ENCODE data around the gene B3GAT3. TPM values are rescaled to one million over a fixed set of nuclear protein-coding genes. Genes with fewer than 3 reads are reported as not detected.
"Not testable (repeated sequence)": the region's sequence is repeated elsewhere in the genome, so short reads cannot be mapped to it uniquely, and the experiment has no call there.

Gene B3GAT3
- total RNA-seq, 2 donors from 2014 or later: 27.5 to 30.3 TPM

DNA sequence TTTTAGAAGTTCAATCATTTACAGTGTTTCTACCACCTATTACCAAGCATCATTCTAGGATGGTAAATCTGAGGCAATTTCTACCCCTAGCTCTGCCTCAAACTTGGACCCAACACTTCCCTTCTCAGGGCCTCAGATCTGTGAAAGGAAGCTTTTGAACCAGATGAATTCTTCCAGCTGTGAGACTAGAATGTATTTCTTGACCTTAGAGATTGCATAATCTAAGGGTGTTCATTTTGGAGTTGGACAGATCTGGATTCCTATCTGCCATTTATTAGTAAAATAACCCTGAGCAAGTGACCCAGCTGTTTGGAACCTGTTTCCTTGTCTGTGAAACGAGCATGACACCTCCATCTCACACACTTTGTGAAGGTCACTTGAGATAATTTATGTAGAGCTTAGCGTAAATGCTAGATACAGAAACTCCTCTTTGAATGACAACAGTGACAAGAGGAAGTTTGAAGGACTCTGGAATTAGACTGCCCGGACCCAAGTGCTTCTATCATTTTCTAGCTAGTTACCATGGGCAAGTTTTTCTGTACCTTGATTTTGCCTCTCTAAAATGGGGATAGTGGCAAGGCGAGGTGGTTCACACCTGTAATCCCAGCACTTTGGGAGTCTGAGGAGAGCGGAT lies 35.1 kb upstream of the B3GAT3 start:
- DNase-seq (ENCODE audit: low spot score) (no peak), ATAC-seq (ENCODE audit: insufficient number of reproducible peaks, low FRiP score, low read depth) (no peak)
- no peaks in the 10 kb centered on the region for H3K36me3 ChIP-seq
- H3K27ac ChIP-seq: no peak overlapping the region
- TF ChIP-seq, protein P1, sequence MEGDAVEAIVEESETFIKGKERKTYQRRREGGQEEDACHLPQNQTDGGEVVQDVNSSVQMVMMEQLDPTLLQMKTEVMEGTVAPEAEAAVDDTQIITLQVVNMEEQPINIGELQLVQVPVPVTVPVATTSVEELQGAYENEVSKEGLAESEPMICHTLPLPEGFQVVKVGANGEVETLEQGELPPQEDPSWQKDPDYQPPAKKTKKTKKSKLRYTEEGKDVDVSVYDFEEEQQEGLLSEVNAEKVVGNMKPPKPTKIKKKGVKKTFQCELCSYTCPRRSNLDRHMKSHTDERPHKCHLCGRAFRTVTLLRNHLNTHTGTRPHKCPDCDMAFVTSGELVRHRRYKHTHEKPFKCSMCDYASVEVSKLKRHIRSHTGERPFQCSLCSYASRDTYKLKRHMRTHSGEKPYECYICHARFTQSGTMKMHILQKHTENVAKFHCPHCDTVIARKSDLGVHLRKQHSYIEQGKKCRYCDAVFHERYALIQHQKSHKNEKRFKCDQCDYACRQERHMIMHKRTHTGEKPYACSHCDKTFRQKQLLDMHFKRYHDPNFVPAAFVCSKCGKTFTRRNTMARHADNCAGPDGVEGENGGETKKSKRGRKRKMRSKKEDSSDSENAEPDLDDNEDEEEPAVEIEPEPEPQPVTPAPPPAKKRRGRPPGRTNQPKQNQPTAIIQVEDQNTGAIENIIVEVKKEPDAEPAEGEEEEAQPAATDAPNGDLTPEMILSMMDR (IDR thresholded peaks at IDR 0.05): no peak
- no peaks in the 10 kb centered on the region for H3K9me3 ChIP-seq
- H3K27me3 ChIP-seq (replicated peaks; ENCODE audit: insufficient read depth): no peaks in the 10 kb centered on the region
- peaks cover 5 to 8% of the 10 kb centered on the region in 2 donors for H3K4me1 ChIP-seq (ENCODE audit: control insufficient read depth in 1 of 2, low read depth in 2 of 2)
- no peak overlapping the region for H3K4me3 ChIP-seq

DNA sequence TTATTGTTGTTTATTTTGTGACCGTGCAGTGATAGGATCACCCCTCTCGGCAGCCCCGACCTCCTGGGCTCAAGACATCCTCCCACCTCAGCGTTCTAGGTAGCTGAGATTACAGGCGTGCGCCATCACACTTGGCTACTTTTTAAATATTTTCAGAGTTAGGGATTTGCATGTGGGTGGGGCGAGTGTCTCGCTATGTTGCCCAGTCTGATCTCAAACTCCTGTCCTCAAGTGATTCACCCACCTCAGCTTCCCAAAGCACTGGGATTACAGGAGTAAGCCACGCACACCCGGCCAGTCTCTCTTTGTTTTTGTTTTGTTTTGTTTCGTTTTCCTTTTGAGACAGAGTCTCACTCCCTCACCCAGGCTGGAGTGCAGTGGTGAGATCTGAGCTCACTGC lies 32.5 kb upstream of the B3GAT3 start:
- no peak for ATAC-seq (ENCODE audit: insufficient number of reproducible peaks, low FRiP score, low read depth)
- no peak for DNase-seq (ENCODE audit: low spot score)

DNA sequence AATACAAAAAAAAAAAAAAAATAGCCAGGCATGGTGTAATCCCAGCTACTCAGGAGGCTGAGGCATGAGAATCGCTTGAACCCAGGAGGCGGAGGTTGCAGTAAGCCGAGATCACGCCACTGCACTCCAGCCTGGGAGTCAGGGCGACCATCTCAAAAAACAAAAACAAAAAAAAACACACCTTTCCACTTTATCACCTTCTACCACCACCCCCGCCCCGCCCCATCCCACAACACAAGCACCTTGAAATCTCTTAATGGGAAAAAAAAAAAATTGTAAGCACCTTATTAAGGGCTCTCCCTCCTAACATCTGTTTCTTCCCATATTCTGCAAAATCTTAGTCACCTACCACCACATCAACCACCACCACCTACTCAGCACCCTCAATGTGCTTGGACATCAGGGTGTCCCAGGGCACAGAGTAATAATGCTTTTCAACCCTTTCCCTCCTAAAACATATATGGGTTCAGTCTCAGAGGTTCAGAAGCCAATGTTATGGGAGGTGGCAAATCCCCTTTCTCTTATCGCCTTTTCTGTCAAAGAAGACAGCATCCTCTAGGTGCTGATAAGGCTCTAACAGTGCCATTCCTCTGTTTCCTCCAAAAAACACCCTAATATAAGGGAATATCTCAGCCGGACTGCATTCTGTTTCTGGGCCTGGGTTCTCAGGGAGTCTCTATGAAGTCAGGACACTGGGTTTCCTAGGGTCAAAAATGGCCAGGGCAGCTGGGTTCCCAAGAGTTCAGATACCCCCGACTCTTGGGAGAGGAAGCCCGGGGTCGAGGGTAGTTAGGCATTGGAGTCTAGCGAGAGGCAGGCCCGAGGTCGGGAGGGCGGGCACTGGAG lies 30.6 kb upstream of the B3GAT3 start:
- Histone ChIP-seq H3K4me3 (peak overlapping the region; percentile 85), H3K9me3 (no peaks in the 10 kb centered on the region), H3K27me3 (replicated peaks; ENCODE audit: insufficient read depth) (no peaks in the 10 kb centered on the region), H3K36me3 (peaks cover 14% of the 10 kb centered on the region), H3K4me1 (ENCODE audit: control insufficient read depth in 1 of 2, low read depth in 2 of 2) (peaks cover 10 to 14% of the 10 kb centered on the region in 2 donors), H3K27ac (peak overlapping the region; percentile 85 to 94)
- no peak for DNase-seq (ENCODE audit: low spot score)
- ATAC-seq (ENCODE audit: insufficient number of reproducible peaks, low FRiP score, low read depth): no peak
- TF ChIP-seq, protein P1 (IDR thresholded peaks at IDR 0.05): no peak

More for the DNA sequence above, 32.5 kb upstream of the B3GAT3 start:
- Histone ChIP-seq H3K27ac (no peak overlapping the region), H3K36me3 (peaks cover 5% of the 10 kb centered on the region), H3K9me3 (no peaks in the 10 kb centered on the region), H3K4me3 (no peak overlapping the region), H3K27me3 (replicated peaks; ENCODE audit: insufficient read depth) (no peaks in the 10 kb centered on the region), H3K4me1 (ENCODE audit: control insufficient read depth in 1 of 2, low read depth in 2 of 2) (peaks cover 10 to 14% of the 10 kb centered on the region in 2 donors)
- TF ChIP-seq, protein P1 (IDR thresholded peaks at IDR 0.05): no peak

DNA sequence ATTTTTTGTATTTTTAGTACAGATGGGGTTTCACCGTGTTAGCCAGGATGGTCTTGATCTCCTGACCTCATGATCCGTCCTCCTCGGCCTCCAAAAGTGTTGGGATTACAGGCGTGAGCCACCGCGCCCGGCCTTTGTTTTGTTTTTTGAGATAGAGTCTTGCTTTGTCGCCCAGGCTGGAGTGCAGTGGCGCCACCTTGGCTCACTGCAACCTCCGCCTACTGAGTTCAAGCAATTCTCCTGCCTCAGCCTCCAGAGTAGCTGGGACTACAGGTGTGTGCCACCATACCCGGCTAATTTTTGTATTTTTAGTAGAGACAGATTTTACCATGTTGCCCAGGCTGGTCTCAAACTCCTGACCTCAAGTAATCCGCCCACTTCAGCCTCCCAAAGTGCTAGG lies 28.5 kb upstream of the B3GAT3 start:
- H3K27ac ChIP-seq; H3K27me3 ChIP-seq (replicated peaks; ENCODE audit: insufficient read depth); H3K4me3 ChIP-seq; ATAC-seq (ENCODE audit: insufficient number of reproducible peaks, low FRiP score, low read depth); H3K9me3 ChIP-seq; DNase-seq (ENCODE audit: low spot score): not testable (repeated sequence)
- Histone ChIP-seq H3K36me3 (peaks cover 14% of the 10 kb centered on the region), H3K4me1 (ENCODE audit: control insufficient read depth in 1 of 2, low read depth in 2 of 2) (peaks cover 12 to 26% of the 10 kb centered on the region in 2 donors)

DNA sequence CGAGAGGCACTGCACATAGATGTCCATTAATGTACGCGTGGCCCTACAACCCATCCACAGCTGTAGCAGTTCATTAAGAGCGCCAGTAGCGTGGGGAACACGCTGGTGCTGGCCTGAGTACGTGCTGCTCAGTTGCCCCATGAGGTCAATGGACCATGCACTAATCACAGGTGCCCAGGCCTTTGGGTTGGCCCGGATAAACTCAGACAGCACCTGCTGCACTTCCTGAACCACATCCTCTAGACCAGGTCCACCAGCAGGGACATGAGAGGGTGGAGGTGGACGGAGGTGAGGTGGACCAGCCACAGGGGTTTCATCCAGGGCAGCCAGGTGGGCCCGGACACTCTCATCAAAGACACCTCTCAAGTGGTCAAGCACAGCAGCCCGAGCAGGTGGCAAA lies 27.7 kb upstream of the B3GAT3 start:
- Histone ChIP-seq H3K27me3 (replicated peaks; ENCODE audit: insufficient read depth) (no peaks in the 10 kb centered on the region), H3K36me3 (peaks cover 14% of the 10 kb centered on the region), H3K4me1 (ENCODE audit: control insufficient read depth in 1 of 2, low read depth in 2 of 2) (peaks cover 12 to 34% of the 10 kb centered on the region in 2 donors), H3K27ac (no peak overlapping the region), H3K4me3 (no peak overlapping the region), H3K9me3 (no peaks in the 10 kb centered on the region)
- DNase-seq (ENCODE audit: low spot score) (no peak), ATAC-seq (ENCODE audit: insufficient number of reproducible peaks, low FRiP score, low read depth) (no peak)
- TF ChIP-seq, protein P1 (IDR thresholded peaks at IDR 0.05): no peak

Data from thoracic aorta (tissue), 2 donors.